Smooth muscle cell of the coronary artery (primary cell): ENCODE measurements around the gene GRM7. TPM values are rescaled to one million over a fixed set of nuclear protein-coding genes. Genes with fewer than 3 reads are reported as not detected.

Experiments used
- total RNA-seq: library from RNA; depleted of rRNA; stranded (reverse); fragments of >200 nt; gene quantifications from 2 replicates; pipeline ENCODE4 v1.2.3, GENCODE V29; 2014; ENCODE audit warnings: low replicate concordance

The GRM7 gene
- not detected in 2 replicates for total RNA-seq

DNA sequence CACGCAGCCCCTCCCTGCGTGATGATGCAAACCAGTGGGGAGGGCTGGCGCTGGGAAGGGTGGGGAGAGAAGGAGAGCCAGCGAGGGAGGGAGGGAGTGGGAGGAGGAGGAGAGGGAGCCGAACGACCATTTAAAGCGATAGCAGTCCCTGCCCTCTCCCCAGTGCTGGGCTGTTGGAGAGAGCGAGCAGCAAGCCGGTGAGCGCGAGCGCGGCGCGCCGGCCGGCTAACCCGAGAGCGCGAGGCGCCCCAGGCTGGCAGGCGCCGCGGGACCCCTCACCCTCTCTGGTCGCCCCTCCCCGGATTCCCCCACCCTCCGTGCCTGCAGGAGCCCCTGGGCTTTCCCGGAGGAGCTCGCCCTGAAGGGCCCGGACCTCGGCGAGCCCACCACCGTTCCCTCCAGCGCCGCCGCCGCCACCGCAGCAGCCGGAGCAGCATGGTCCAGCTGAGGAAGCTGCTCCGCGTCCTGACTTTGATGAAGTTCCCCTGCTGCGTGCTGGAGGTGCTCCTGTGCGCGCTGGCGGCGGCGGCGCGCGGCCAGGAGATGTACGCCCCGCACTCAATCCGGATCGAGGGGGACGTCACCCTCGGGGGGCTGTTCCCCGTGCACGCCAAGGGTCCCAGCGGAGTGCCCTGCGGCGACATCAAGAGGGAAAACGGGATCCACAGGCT lies at the start of gene GRM7:
GRM7 (plus strand) TSS at position 162 of the 671 bp plus-strand sequence.

